HepG2 (cell line): ENCODE results near the gene C17orf58. TPM values are rescaled to one million over a fixed set of nuclear protein-coding genes. Genes with fewer than 3 reads are reported as not detected.

Experiments used
- CBX5 ChIP-seq: sonication (generic); formaldehyde crosslinking; IDR thresholded peaks from 2 replicates; pipeline ENCODE4 v1.4.0; 2020; ENCODE audit warnings: missing genetic modification reagents, borderline replicate concordance
- KDM1A ChIP-seq: IDR thresholded peaks from 2 replicates; pipeline ENCODE4 v1.6.1; 2016; ENCODE audit warnings: missing compliant biosample characterization
- U2AF2 ChIP-seq: fragments of 200-400 bp; formaldehyde crosslinking; IDR thresholded peaks from 2 replicates; pipeline ENCODE4 v1.6.1; 2017; ENCODE audit warnings: low read depth, mild to moderate bottlenecking, low read length
- XBP1 ChIP-seq: sonication (generic); formaldehyde crosslinking; IDR thresholded peaks from 2 replicates; pipeline ENCODE4 v1.5.0; 2020; ENCODE audit warnings: missing genetic modification reagents
- ZNF329 ChIP-seq: sonication (generic); formaldehyde crosslinking; IDR thresholded peaks from 2 replicates; pipeline ENCODE4 v1.9.0; 2021; ENCODE audit warnings: low read depth, mild to moderate bottlenecking, missing genetic modification reagents
- ZNF34 ChIP-seq: sonication (generic); formaldehyde crosslinking; IDR thresholded peaks from 2 replicates; pipeline ENCODE4 v1.4.0; 2020; ENCODE audit warnings: mild to moderate bottlenecking, missing genetic modification reagents, borderline replicate concordance
- ZNF562 ChIP-seq: sonication (generic); formaldehyde crosslinking; IDR thresholded peaks from 2 replicates; pipeline ENCODE4 v1.8.0; 2022; ENCODE audit warnings: missing genetic modification reagents, borderline replicate concordance
- polyA plus RNA-seq, 8 experiments: library from polyadenylated mRNA; depleted of rRNA in 3 of 8; stranded (reverse) in 7 of 8; unstranded in 1 of 8; fragments of >200 nt; fragmentation: Illumina TruSeq in 4 of 8; extraction: Trizol in 4 of 8; gene quantifications; 2 replicates each; pipeline versions ENCODE4 v1.2.1 to v1.2.3, GENCODE V29; 2011 to 2016; ENCODE audit warnings: low read depth in 4 of 8, missing spikeins in 1 of 8, mixed read lengths in 1 of 8; ENCODE audit not compliant: insufficient read depth in 1 of 8
- total RNA-seq, 5 experiments: library from RNA; depleted of rRNA; stranded (reverse); fragments of >200 nt; fragmentation: Illumina TruSeq; extraction: Trizol; gene quantifications; 2 replicates each; pipeline ENCODE4 v1.2.3, GENCODE V29; 2016; ENCODE audit warnings: low read depth in 1 of 5
- TF ChIP-seq, protein P1 (sequence below): sonication (generic); formaldehyde crosslinking; IDR thresholded peaks from 2 replicates; pipeline ENCODE4 v1.4.0; 2020; ENCODE audit warnings: mild to moderate bottlenecking, missing genetic modification reagents
- TF ChIP-seq, protein P2 (sequence below): sonication (generic); formaldehyde crosslinking; IDR thresholded peaks from 2 replicates; pipeline ENCODE4 v1.8.0; 2022; ENCODE audit warnings: missing genetic modification reagents, mild to moderate bottlenecking, moderate library complexity, borderline replicate concordance
- TF ChIP-seq, protein P3 (sequence below): sonication (generic); formaldehyde crosslinking; conservative IDR thresholded peaks from 2 replicates; pipeline ENCODE4 v1.8.1; 2023; ENCODE audit warnings: missing genetic modification reagents
- TF ChIP-seq, protein P4 (sequence below): IDR thresholded peaks from 2 replicates; pipeline ENCODE4 v1.6.1; 2012; ENCODE audit warnings: low read length, improper control_type of control experiment
- TF ChIP-seq, protein P5 (sequence below): sonication (generic); formaldehyde crosslinking; IDR thresholded peaks from 2 replicates; pipeline ENCODE4 v1.8.0; 2022; ENCODE audit warnings: mild to moderate bottlenecking, missing genetic modification reagents; ENCODE audit not compliant: insufficient replicate concordance

The C17orf58 gene
- total and polyA plus RNA-seq, 2 of the 13 experiments (the other 11 are each of a cell fraction or from before 2014, with no cell fraction given): 15.6 to 15.8 TPM

DNA sequence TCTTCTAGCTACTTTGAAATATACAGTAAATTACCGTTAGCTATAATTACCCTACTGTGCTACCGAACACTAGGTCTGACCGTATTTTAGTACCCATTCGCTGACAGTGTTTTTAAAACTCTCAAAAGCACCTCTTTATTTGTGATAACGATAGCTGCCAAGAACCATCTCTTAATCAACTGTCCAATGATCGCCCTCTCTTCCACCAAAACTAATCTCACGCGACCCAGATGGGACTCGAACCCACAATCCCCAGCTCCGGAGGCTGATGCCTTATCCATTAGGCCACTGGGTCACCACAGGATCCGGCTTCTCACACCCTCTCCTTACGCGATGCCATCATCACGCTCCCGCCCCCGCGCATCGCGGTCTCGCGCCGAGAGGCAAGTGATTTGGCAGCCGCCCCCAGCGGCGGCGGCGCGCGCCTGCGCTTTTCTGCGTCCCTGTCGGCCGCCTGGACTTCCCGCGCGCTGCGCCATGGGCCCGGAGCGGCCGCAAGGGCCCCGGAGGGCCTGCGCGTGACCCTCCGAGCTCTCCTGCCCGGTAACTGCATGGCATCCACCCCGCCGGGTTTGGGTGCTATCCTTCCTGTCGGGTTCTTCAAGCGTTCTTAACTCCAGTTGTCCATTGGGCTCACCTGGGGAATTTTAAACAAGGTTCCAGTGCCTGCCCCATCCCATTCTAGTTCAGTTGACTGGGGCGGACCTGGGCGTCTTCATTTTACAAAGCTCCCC lies 23.6 kb upstream of the C17orf58 start (continued):
- TF ChIP-seq, protein P1, sequence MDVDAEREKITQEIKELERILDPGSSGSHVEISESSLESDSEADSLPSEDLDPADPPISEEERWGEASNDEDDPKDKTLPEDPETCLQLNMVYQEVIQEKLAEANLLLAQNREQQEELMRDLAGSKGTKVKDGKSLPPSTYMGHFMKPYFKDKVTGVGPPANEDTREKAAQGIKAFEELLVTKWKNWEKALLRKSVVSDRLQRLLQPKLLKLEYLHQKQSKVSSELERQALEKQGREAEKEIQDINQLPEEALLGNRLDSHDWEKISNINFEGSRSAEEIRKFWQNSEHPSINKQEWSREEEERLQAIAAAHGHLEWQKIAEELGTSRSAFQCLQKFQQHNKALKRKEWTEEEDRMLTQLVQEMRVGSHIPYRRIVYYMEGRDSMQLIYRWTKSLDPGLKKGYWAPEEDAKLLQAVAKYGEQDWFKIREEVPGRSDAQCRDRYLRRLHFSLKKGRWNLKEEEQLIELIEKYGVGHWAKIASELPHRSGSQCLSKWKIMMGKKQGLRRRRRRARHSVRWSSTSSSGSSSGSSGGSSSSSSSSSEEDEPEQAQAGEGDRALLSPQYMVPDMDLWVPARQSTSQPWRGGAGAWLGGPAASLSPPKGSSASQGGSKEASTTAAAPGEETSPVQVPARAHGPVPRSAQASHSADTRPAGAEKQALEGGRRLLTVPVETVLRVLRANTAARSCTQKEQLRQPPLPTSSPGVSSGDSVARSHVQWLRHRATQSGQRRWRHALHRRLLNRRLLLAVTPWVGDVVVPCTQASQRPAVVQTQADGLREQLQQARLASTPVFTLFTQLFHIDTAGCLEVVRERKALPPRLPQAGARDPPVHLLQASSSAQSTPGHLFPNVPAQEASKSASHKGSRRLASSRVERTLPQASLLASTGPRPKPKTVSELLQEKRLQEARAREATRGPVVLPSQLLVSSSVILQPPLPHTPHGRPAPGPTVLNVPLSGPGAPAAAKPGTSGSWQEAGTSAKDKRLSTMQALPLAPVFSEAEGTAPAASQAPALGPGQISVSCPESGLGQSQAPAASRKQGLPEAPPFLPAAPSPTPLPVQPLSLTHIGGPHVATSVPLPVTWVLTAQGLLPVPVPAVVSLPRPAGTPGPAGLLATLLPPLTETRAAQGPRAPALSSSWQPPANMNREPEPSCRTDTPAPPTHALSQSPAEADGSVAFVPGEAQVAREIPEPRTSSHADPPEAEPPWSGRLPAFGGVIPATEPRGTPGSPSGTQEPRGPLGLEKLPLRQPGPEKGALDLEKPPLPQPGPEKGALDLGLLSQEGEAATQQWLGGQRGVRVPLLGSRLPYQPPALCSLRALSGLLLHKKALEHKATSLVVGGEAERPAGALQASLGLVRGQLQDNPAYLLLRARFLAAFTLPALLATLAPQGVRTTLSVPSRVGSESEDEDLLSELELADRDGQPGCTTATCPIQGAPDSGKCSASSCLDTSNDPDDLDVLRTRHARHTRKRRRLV (CRISPR knock-in tag): no peak
- TF ChIP-seq CBX5 (CRISPR knock-in tag) (peak; percentile 96), ZNF34 (CRISPR knock-in tag) (peak; percentile 81; the same call in 1 of the 2 replicates), ZNF562 (peak; percentile 82), KDM1A (CRISPR knock-in tag) (peak; percentile 74; the same call in 1 of the 2 replicates), ZNF329 (peak; percentile 56; the same call in 1 of the 2 replicates), U2AF2 (0 out of 2 replicates have a peak, but pooled peaks have one; percentile 74), XBP1 (CRISPR knock-in tag) (no peak)
- TF ChIP-seq, protein P2, sequence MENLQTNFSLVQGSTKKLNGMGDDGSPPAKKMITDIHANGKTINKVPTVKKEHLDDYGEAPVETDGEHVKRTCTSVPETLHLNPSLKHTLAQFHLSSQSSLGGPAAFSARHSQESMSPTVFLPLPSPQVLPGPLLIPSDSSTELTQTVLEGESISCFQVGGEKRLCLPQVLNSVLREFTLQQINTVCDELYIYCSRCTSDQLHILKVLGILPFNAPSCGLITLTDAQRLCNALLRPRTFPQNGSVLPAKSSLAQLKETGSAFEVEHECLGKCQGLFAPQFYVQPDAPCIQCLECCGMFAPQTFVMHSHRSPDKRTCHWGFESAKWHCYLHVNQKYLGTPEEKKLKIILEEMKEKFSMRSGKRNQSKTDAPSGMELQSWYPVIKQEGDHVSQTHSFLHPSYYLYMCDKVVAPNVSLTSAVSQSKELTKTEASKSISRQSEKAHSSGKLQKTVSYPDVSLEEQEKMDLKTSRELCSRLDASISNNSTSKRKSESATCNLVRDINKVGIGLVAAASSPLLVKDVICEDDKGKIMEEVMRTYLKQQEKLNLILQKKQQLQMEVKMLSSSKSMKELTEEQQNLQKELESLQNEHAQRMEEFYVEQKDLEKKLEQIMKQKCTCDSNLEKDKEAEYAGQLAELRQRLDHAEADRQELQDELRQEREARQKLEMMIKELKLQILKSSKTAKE (CRISPR knock-in tag): peak; percentile 74; the same call in 1 of the 2 replicates
- TF ChIP-seq, protein P3, sequence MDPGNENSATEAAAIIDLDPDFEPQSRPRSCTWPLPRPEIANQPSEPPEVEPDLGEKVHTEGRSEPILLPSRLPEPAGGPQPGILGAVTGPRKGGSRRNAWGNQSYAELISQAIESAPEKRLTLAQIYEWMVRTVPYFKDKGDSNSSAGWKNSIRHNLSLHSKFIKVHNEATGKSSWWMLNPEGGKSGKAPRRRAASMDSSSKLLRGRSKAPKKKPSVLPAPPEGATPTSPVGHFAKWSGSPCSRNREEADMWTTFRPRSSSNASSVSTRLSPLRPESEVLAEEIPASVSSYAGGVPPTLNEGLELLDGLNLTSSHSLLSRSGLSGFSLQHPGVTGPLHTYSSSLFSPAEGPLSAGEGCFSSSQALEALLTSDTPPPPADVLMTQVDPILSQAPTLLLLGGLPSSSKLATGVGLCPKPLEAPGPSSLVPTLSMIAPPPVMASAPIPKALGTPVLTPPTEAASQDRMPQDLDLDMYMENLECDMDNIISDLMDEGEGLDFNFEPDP (CRISPR knock-in tag): peak; percentile 98
- TF ChIP-seq, protein P4, sequence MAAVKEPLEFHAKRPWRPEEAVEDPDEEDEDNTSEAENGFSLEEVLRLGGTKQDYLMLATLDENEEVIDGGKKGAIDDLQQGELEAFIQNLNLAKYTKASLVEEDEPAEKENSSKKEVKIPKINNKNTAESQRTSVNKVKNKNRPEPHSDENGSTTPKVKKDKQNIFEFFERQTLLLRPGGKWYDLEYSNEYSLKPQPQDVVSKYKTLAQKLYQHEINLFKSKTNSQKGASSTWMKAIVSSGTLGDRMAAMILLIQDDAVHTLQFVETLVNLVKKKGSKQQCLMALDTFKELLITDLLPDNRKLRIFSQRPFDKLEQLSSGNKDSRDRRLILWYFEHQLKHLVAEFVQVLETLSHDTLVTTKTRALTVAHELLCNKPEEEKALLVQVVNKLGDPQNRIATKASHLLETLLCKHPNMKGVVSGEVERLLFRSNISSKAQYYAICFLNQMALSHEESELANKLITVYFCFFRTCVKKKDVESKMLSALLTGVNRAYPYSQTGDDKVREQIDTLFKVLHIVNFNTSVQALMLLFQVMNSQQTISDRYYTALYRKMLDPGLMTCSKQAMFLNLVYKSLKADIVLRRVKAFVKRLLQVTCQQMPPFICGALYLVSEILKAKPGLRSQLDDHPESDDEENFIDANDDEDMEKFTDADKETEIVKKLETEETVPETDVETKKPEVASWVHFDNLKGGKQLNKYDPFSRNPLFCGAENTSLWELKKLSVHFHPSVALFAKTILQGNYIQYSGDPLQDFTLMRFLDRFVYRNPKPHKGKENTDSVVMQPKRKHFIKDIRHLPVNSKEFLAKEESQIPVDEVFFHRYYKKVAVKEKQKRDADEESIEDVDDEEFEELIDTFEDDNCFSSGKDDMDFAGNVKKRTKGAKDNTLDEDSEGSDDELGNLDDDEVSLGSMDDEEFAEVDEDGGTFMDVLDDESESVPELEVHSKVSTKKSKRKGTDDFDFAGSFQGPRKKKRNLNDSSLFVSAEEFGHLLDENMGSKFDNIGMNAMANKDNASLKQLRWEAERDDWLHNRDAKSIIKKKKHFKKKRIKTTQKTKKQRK: no peak
- TF ChIP-seq, protein P5, sequence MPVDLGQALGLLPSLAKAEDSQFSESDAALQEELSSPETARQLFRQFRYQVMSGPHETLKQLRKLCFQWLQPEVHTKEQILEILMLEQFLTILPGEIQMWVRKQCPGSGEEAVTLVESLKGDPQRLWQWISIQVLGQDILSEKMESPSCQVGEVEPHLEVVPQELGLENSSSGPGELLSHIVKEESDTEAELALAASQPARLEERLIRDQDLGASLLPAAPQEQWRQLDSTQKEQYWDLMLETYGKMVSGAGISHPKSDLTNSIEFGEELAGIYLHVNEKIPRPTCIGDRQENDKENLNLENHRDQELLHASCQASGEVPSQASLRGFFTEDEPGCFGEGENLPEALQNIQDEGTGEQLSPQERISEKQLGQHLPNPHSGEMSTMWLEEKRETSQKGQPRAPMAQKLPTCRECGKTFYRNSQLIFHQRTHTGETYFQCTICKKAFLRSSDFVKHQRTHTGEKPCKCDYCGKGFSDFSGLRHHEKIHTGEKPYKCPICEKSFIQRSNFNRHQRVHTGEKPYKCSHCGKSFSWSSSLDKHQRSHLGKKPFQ (CRISPR knock-in tag): peak; percentile 88
